ENCODE results near the gene HAUS3. TPM values are rescaled to one million over a fixed set of nuclear protein-coding genes. Genes with fewer than 3 reads are reported as not detected.

HAUS3 gene
- polyA plus RNA-seq, 1 donor (not counting 4 experiments of a cell fraction or from before 2014, with no cell fraction given), result 11.1 TPM

- Histone ChIP-seq H3K4me3 (ENCODE audit: control insufficient read depth in 2 of 3, extremely low read depth in 1 of 3, insufficient read depth in 2 of 3, low read depth in 1 of 3, low read length in 3 of 3) (no peak overlapping the region), H3K9ac (ENCODE audit: control insufficient read depth, extremely low read depth, insufficient read depth, low read length) (no peak overlapping the region), H3K9me1 (ENCODE audit: control insufficient read depth, extremely low read depth, insufficient read depth, low read length) (no peaks in the 10 kb centered on the region), H3K9me3 (ENCODE audit: control insufficient read depth, low read depth, low read length) (no peaks in the 10 kb centered on the region), H3K4me2 (ENCODE audit: control insufficient read depth, extremely low read depth, insufficient read depth, low read depth, low read length) (no peak overlapping the region), H3K27ac (ENCODE audit: control insufficient read depth, insufficient read depth, low read length) (no peak overlapping the region), H3K36me3 (ENCODE audit: control insufficient read depth in 2 of 2, extremely low read depth in 1 of 2, insufficient read depth in 2 of 2, low read length in 2 of 2) (peaks cover 3 to 8% of the 10 kb centered on the region in 2 experiments), H3K79me2 (ENCODE audit: control insufficient read depth, insufficient read depth, low read length) (peaks cover 36% of the 10 kb centered on the region), H3K4me1 (ENCODE audit: control insufficient read depth, extremely low read depth, insufficient read depth, low read length) (peaks cover 20% of the 10 kb centered on the region), H4K20me1 (ENCODE audit: control insufficient read depth, extremely low read depth, insufficient read depth, low read length) (peaks cover 3% of the 10 kb centered on the region), H2AFZ (ENCODE audit: control insufficient read depth, low read length) (no peak overlapping the region), H3K27me3 (ENCODE audit: control insufficient read depth, extremely low read depth, insufficient read depth, low read length) (no peaks in the 10 kb centered on the region)
- DNase-seq (ENCODE audit: low read depth, low spot score), result no peak
- no peak for FAIRE-seq
- dilution Hi-C loops (cut with MboI; ENCODE audit: extremely low pct_ligation_motif_present, low sequenced_read_pairs), result no loop called here
- no peak for TF ChIP-seq EZH2 (IDR thresholded peaks at IDR 0.05; ENCODE audit: low read length)
- TF ChIP-seq CTCF (optimal IDR thresholded peaks at IDR 0.05 in 1 of 3, IDR thresholded peaks at IDR 0.05 in 1 of 3, conservative IDR thresholded peaks at IDR 0.05 in 1 of 3; ENCODE audit: extremely low read depth in 1 of 3, insufficient read depth in 2 of 3, low read length in 3 of 3), result no peak
These were observed 4.8 kb downstream of the HAUS3 start for GRCh38 chr4:2236944-2237666.

- Histone ChIP-seq H3K79me2 (ENCODE audit: control insufficient read depth, insufficient read depth, low read length) (no peaks in the 10 kb centered on the region), H3K4me2 (ENCODE audit: control insufficient read depth, extremely low read depth, insufficient read depth, low read depth, low read length) (no peak overlapping the region), H3K27me3 (ENCODE audit: control insufficient read depth, extremely low read depth, insufficient read depth, low read length) (no peaks in the 10 kb centered on the region), H3K27ac (ENCODE audit: control insufficient read depth, insufficient read depth, low read length) (no peak overlapping the region), H3K36me3 (ENCODE audit: control insufficient read depth in 2 of 2, extremely low read depth in 1 of 2, insufficient read depth in 2 of 2, low read length in 2 of 2) (peaks cover 3 to 10% of the 10 kb centered on the region in 2 experiments), H3K4me3 (ENCODE audit: control insufficient read depth in 2 of 3, extremely low read depth in 1 of 3, insufficient read depth in 2 of 3, low read depth in 1 of 3, low read length in 3 of 3) (no peak overlapping the region), H3K4me1 (ENCODE audit: control insufficient read depth, extremely low read depth, insufficient read depth, low read length) (no peaks in the 10 kb centered on the region), H4K20me1 (ENCODE audit: control insufficient read depth, extremely low read depth, insufficient read depth, low read length) (peaks cover 3% of the 10 kb centered on the region), H3K9ac (ENCODE audit: control insufficient read depth, extremely low read depth, insufficient read depth, low read length) (no peak overlapping the region), H2AFZ (ENCODE audit: control insufficient read depth, low read length) (no peak overlapping the region), H3K9me1 (ENCODE audit: control insufficient read depth, extremely low read depth, insufficient read depth, low read length) (no peaks in the 10 kb centered on the region), H3K9me3 (ENCODE audit: control insufficient read depth, low read depth, low read length) (no peaks in the 10 kb centered on the region)
- FAIRE-seq (no peak), DNase-seq (ENCODE audit: low read depth, low spot score) (no peak)
- TF ChIP-seq CTCF (optimal IDR thresholded peaks at IDR 0.05 in 1 of 3, IDR thresholded peaks at IDR 0.05 in 1 of 3, conservative IDR thresholded peaks at IDR 0.05 in 1 of 3; ENCODE audit: extremely low read depth in 1 of 3, insufficient read depth in 2 of 3, low read length in 3 of 3) (no peak), EZH2 (IDR thresholded peaks at IDR 0.05; ENCODE audit: low read length) (no peak)
- dilution Hi-C loops (cut with MboI; ENCODE audit: extremely low pct_ligation_motif_present, low sequenced_read_pairs), result no loop called here
These were observed 10.8 kb downstream of the HAUS3 start for GRCh38 chr4:2231082-2231481.
